ENCODE measurements around the gene FNDC10.
"Not testable (repeated sequence)": the region's sequence is repeated elsewhere in the genome, so short reads cannot be mapped to it uniquely, and the experiment has no call there.

Gene FNDC10

DNA sequence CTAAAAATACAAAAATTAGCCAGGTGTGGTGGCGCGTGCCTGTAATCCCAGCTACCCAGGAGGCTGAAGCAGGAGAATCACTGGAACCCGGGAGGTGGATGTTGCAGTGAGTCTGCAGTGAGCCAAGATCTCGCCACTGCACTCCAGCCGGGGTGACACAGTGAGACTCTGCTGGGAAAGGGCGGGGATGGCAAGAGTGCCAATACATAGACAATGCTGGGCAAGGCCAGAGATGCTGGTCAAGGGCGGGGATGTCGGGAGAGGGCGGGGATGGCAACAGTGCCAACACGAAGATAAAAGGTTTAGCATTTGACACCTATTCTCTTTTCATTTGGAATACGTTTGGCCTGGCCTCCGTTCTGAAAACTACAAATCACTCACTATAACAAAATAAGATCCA lies 36.2 kb downstream of the FNDC10 start:
- DNase-seq: no peak

GRCh38 chr1:1562556-1563195 lies 37.3 kb downstream of the FNDC10 start:
- no peak for DNase-seq

- no peak for DNase-seq
Measured at GRCh38 chr1:1561801-1562470, 38.0 kb downstream of the FNDC10 start.

DNA sequence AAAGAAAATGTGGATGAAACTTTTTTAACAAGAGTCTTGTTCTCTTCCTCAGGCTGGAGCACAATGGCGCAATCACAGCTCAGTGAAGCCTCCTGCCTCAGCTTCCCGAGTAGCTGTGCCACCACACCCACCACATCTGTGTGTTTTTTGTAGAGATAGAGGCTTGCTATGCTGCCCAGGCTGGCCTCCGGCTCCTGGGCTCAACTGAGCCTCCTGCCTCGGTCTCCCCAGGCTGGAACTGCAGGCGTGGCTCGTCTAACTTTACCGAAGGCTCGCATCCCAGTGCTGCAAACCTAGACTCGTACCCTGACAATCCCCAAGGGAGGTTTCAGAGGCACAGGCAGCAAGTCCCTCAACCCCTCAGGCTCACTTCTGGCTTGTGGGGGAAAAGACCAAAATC lies 39.8 kb downstream of the FNDC10 start:
- no peak for DNase-seq

GRCh38 chr1:1559066-1559465 lies 40.9 kb downstream of the FNDC10 start:
- no peak for DNase-seq

DNA sequence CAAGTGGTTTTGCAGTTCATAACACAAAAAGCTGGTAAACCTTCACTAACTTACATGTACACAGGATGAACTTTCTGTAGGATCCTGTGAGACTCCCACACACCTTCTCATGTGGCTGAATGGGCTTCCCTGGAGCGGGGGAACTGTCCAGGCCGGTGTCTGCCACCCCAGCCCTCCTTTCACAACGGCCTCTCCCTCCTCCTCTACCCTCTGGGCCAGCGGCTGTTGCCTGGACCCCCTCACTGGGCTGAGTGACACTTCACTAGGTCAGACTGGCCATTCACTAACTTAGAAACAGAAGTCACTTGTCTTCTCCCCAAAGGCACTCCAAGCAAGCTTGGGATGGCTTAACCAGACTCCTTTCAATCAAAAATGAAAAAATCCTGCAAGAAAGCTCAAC lies 41.3 kb downstream of the FNDC10 start:
- no peak for DNase-seq

DNA sequence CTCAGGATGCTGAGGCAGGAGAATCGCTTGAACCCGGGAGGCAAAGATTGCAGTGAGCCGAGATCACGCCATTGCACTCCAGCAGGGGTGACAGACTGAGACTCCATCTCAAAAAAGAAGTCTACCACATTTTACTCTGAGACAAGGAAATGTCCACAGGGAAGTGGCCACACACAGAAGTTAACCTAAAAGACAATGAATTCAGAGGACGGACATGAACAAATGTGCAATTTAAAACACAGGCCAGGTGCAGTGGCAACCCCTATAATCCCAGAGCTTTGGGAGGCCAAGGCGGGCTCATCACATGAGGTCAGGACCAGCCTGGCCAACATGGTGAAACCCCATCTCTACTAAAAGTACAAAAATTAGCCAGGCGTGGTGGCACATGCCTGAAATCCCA lies 42.2 kb downstream of the FNDC10 start:
- not testable (repeated sequence) for DNase-seq

- not testable (repeated sequence) for DNase-seq
Measured at GRCh38 chr1:1556961-1557360, 43.0 kb downstream of the FNDC10 start.

DNA sequence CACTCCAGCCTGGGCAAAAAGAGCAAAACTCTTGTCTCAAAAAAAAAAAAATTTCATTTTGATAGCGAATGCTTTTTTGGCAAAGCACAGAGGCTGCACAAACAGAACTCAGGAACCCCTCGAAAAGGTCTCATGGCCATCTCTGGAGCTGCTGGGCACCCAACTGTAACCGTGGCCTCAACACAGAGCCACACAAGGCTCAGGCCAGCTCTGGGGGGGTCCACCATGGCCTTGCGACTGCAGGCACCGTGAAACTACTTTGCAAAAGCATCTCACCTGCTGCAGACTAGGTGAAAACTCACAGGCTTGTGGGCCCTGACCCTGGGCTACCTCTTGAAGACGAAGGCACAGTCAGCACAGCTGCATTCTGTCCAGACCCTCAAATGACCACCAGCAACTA lies 43.4 kb downstream of the FNDC10 start:
- DNase-seq: no peak

DNA sequence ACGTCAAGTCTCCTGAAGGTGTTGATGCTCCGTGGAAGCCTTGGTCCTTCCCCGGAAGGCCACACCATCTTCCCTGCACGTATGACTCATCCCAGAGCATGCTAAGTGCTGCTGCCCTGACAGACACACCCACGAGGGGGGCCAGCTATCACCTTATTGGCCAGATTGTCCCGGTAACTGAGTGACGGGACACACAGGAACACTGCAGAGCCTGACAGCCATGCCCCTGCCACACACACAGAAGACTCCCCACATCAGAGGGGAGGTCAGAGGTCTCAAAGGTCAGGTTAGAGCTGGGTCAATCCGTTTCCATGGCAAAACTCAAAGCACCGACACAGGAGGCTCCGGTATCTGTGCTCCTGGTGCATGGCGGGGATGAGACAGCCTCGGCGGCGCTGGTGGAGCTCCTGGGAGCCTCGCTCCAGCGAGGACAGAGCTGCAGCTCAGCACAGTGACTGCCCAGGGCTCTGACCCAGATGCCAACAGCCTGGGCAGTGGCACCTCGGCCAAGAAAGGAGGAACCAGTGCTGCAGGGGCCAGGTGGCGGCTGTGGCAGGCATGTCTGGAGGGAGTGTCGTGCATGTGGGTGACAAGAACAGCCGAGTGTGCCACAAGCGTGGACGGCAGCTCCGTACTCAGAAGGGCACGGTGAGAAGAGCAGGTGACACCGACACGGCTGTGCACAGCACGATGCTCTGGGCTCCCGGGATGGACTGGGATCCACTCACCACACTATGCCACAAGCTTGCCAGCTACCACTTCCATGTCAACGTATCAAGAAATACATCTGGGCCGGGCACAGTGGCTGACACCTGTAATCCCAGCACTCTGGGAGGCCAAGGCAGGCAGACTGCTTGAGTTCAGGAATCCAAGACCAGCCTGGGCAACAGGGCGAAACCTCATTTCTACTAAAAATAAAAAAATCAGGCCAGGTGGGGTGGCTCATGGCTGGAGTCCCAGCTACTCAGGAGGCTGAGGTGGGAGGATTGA lies 44.7 kb downstream of the FNDC10 start:
- DNase-seq: no peak

DNA sequence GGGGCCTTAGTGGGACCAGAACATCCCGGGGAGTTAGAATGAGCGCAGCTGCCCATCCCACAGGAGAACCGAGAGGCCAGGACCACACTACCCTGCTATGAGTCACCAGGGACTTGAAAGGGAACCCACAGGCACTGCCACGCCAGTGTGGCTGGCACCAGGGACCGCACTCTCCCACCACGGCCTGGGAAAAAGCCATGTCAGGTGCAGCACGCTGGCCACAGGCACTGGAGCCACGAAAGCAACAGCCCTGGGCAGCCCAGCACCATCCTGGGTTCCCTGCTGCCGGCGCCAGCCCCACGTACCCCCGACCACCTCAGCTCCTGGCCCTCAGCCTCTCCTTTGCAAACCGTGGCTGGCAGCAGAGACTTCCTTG lies 45.4 kb downstream of the FNDC10 start:
- no peak for DNase-seq

DNA sequence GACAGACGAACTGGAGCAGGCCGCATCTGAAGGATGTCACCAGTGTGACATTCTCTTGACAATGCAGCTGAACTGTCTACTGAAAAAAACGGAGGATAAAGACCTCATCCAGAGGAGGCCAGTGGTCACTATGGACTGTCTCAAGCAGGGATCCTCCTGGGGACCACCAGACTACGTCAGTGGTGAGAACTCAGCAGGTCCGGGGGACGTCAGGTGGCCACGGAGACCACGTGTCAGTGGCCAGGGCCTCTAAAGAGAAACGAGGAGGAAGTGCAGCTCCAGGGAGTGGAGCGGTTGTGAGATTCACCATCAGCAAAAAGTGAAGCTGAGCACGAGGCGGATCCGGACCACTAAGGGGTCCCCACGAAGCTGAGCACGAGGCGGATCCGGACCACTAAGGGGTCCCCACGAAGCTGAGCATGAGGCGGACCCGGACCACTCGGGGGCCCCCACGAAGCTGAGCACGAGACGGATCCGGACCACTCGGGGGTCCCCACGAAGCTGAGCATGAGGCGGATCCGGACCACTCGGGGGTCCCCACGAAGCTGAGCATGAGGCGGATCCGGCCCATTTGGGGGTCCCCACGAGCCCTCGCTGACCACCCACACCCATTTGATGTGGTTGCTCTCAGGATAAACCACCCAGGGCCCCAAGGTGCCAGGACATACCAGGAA lies 46.0 kb downstream of the FNDC10 start:
- DNase-seq: no peak

- no peak for DNase-seq
Measured at GRCh38 chr1:1552263-1552639, 47.7 kb downstream of the FNDC10 start.

DNA sequence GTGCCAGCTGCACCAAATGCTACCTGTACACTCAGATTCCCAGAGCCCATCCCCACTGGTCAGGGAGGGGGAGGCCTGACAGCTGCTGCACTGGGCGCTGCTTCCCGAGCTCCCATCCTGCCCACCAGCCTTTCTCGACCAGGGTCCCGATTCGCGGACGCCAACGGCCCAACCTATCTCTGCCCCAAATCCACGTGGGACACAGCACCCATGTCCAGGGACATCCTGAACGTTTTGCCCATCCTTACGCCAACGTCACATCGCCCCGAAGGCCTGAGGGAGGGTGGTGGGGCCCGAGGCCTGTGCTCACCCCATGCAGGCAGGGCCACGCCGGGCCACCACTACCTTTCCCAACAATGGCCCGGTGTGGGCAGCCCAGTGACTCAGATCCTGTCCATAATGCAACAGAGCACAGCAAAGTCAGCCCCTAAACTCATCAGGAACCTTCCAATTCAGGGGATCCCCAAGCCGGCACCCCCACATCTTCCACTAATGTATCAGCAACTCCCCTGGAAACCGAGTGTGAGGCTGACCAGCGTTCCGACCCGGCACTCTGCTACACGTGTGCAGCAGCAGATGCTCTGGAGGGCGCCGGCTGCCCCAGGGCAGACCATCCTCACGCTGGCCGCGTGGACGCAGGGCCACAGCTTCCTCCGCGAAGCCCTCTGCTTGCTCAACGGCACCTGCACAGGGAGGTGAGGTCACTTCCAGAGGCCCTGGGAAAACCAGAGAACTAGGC lies 48.2 kb downstream of the FNDC10 start:
- DNase-seq: no peak

GRCh38 chr1:1550591-1551432 lies 49.1 kb downstream of the FNDC10 start:
- no peak for DNase-seq

- DNase-seq: no peak
Measured at GRCh38 chr1:1550087-1550486, 49.8 kb downstream of the FNDC10 start.

DNA sequence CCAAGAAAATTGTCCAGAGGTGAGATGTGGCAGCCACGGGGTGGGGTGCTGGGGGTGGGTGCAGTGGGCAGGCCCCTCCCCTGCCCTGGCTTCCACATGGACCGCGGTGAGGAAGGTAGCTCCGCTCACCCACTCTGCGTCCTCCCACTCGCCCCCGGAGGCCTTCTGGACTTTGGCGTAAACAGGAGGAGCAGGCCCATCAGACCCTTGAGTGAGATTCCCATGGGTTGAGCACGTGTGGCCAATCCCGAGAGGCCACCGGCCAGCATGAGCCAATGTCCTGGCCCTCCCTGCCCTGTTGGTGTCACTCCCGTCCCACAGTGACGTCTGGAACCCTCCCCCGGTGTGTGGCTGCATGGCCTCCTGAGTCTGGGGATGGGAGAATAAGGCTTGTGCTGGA lies 51.3 kb downstream of the FNDC10 start:
- DNase-seq: no peak
